Upper lobe of left lung (tissue), 6 donors: ENCODE measurements around the gene ACP6. TPM values are rescaled to one million over a fixed set of nuclear protein-coding genes. Genes with fewer than 3 reads are reported as not detected.

Source experiments
- ATAC-seq, 2 donors: fragments of 200-7000 bp; cut with Tn5 transposase; one replicate each; pipeline ENCODE4 v1.9.1; 2022; ENCODE audit warnings: mild to moderate bottlenecking in 2 of 2, moderate library complexity in 2 of 2; ENCODE audit not compliant: low FRiP score in 2 of 2
- DNase-seq, 2 donors: peaks; one replicate each; pipeline ENCODE4 v3.0.0-alpha.2; 2019 to 2020
- H3K27ac ChIP-seq, 4 donors: fragments of 200-600 bp; sonication (generic); one replicate each; pipeline ENCODE4 v1.5.1; 2016 to 2019
- H3K27me3 ChIP-seq, 4 donors: fragments of 200-600 bp; sonication (generic); one replicate each; pipeline ENCODE4 v1.5.1; 2017 to 2019
- H3K36me3 ChIP-seq, 4 donors: fragments of 200-600 bp; sonication (generic); one replicate each; pipeline ENCODE4 v1.5.1; 2016 to 2019
- H3K4me1 ChIP-seq, 4 donors: fragments of 200-600 bp; sonication (generic); one replicate each; pipeline ENCODE4 v1.5.1; 2018 to 2019
- H3K4me3 ChIP-seq, 4 donors: fragments of 200-600 bp; sonication (generic); one replicate each; pipeline ENCODE4 v1.5.1; 2017 to 2019; ENCODE audit warnings: mild to moderate bottlenecking in 2 of 4, moderate library complexity in 1 of 4
- H3K9me3 ChIP-seq, 4 donors: fragments of 200-600 bp; sonication (generic); one replicate each; pipeline ENCODE4 v1.5.1; 2018 to 2019
- EP300 ChIP-seq, 4 donors: sonication (generic); formaldehyde crosslinking; IDR thresholded peaks; one replicate each; pipeline ENCODE4 v1.5.1; 2017; ENCODE audit warnings: antibody characterized with exemption in 4 of 4, control low read depth in 2 of 4
- POLR2A ChIP-seq, 4 donors: fragments of 450-650 bp; IDR thresholded peaks; one replicate each; pipeline ENCODE4 v1.5.1; 2016 to 2017; ENCODE audit warnings: antibody characterized with exemption in 4 of 4, mild to moderate bottlenecking in 2 of 4
- POLR2AphosphoS5 ChIP-seq, 2 donors: sonication (generic); formaldehyde crosslinking; IDR thresholded peaks; one replicate each; pipeline ENCODE4 v1.5.1; 2017; ENCODE audit warnings: antibody characterized with exemption in 2 of 2
- WGBS, 2 donors: methylation state at CpG; one replicate each; pipeline ENCODE4 v1.1.5; 2017 to 2018; 5-methylcytosine and 5-hydroxymethylcytosine counted together
- total RNA-seq, 6 donors: library from RNA; depleted of rRNA in 4 of 6; stranded (reverse); fragments of >200 nt in 4 of 6; gene quantifications; one replicate each; pipeline versions ENCODE4 v1.1.0 to v1.2.1, GENCODE V29; 2016 to 2021
- TF ChIP-seq, protein P1 (sequence below), 6 experiments: fragments of 450-650 bp in 4 of 6; fragments of 200-600 bp in 2 of 6; sonication (generic) in 2 of 6; IDR thresholded peaks; one replicate each; pipeline ENCODE4 v1.5.1; 2016 to 2019; ENCODE audit warnings: antibody characterized with exemption in 6 of 6
- donor health status: DM: no; HTN: no; CAD: no; lungs with moderate emphysema.
- donor health status: DM: no; HTN: yes; CAD: no; lungs with severe emphysema.

ACP6 gene
- total RNA-seq, 6 donors from 2014 or later, result 8.1 to 60.8 (median 21.6) TPM

DNA sequence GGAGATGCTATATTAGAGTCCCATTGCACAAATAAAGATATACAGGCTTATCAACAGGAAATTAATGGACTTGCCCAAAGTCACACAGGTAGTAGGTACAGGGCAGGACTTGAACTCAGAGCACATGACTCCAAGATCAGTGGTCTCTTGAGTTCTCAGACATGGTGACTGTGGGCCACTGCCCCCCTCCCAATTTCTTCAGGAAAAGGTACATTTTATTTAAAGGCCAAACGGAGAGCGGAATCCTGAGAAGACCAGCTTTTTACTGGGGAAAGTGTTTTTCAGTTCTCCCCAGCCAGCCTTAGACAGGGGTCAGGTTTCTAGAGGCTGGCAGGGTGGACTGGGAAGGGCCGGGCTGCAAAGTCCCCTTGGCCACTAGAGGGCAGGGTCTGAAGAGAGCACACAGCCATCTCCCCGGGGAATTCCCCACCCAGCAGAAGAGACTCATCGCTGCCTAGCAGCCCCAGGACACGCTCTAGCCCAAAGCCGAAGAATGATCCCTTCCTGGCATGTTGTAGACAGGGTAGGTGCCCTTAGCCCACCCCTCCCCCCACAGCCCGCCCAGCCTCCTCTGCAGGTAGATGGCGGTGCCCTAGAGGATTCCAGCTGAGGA lies 29.7 kb downstream of the ACP6 start:
- no peak overlapping the region for H3K4me3 ChIP-seq
- H3K4me1 ChIP-seq, result peaks cover 7 to 10% (median 7%) of the 10 kb centered on the region in 4 donors
- no peaks in the 10 kb centered on the region for H3K27me3 ChIP-seq
- no peaks in the 10 kb centered on the region for H3K9me3 ChIP-seq
- H3K36me3 ChIP-seq, result peaks cover 0 to 15% (median 0%) of the 10 kb centered on the region in 4 donors
- H3K27ac ChIP-seq, result no peak overlapping the region
- TF ChIP-seq, protein P1, sequence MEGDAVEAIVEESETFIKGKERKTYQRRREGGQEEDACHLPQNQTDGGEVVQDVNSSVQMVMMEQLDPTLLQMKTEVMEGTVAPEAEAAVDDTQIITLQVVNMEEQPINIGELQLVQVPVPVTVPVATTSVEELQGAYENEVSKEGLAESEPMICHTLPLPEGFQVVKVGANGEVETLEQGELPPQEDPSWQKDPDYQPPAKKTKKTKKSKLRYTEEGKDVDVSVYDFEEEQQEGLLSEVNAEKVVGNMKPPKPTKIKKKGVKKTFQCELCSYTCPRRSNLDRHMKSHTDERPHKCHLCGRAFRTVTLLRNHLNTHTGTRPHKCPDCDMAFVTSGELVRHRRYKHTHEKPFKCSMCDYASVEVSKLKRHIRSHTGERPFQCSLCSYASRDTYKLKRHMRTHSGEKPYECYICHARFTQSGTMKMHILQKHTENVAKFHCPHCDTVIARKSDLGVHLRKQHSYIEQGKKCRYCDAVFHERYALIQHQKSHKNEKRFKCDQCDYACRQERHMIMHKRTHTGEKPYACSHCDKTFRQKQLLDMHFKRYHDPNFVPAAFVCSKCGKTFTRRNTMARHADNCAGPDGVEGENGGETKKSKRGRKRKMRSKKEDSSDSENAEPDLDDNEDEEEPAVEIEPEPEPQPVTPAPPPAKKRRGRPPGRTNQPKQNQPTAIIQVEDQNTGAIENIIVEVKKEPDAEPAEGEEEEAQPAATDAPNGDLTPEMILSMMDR (IDR thresholded peaks at IDR 0.05), result peak; percentile 73 to 88 (median 80)
- no peak for TF ChIP-seq POLR2A (IDR thresholded peaks at IDR 0.05)
- ATAC-seq (peak; percentile 90), DNase-seq (peak in 1 of 2 donors; percentile 84)
- 34 to 40% methylated on average over 7 to 9 of the region's 9 CpGs for whole genome bisulfite sequencing, 2 donors

DNA sequence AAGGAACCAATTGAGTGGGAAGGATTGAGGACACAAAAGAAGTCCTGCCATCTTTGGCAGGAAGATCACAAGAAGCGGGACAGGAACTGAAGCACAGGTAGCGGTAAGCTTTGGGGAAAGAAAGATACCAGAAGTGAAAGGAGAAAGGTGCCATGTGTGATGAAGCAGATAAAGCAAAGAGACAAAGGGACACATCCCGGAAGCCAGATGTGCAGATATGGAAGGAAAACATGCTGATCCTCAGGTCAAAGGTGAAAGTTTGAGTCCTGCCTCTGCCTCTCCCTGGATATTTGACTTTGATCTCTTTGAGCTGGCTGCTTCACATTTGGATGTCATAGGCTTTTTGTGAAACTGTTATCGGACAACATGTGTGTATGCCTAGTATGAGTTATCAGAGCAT lies 34.0 kb downstream of the ACP6 start:
- Histone ChIP-seq H3K27me3 (no peaks in the 10 kb centered on the region), H3K36me3 (peaks cover 0 to 5% (median 0%) of the 10 kb centered on the region in 4 donors), H3K9me3 (no peaks in the 10 kb centered on the region), H3K4me3 (no peak overlapping the region), H3K4me1 (peaks cover 6 to 9% (median 7%) of the 10 kb centered on the region in 4 donors), H3K27ac (no peak overlapping the region)
- WGBS, 2 donors, result 94 to 95% methylated on average over 4 of the region's 4 CpGs
- TF ChIP-seq, protein P1 (IDR thresholded peaks at IDR 0.05), result no peak
- TF ChIP-seq POLR2AphosphoS5 (IDR thresholded peaks at IDR 0.05) (no peak), EP300 (IDR thresholded peaks at IDR 0.05) (no peak), POLR2A (IDR thresholded peaks at IDR 0.05) (no peak)
- DNase-seq (no peak), ATAC-seq (no peak)

DNA sequence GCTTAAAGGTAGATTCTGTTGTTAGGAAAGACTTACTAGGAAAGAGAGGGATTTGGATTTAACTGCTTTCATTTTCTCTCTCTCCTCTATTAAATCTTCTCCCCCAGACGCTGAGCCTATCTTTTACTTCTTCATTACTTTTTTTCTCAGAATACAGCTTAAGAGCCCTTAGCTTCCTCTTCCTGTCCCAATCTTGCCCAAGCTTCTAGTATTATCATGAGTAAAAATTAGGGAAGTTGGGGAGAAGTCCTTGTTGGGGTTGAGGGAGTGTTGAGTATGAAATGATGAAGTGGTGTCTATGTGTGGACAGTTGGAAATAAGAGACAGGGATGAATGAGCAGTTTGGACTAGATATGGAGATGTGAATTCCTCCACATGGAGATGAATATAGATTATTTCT lies 35.0 kb downstream of the ACP6 start:
- DNase-seq (no peak), ATAC-seq (peak; percentile 47 to 85)
- Histone ChIP-seq H3K9me3 (no peaks in the 10 kb centered on the region), H3K4me1 (no peaks in the 10 kb centered on the region), H3K27ac (peak overlapping the region in 1 of 4 donors; percentile 67), H3K36me3 (peaks cover 0 to 5% (median 0%) of the 10 kb centered on the region in 4 donors), H3K4me3 (no peak overlapping the region), H3K27me3 (no peaks in the 10 kb centered on the region)
- no peak for TF ChIP-seq POLR2AphosphoS5 (IDR thresholded peaks at IDR 0.05)
- TF ChIP-seq, protein P1 (IDR thresholded peaks at IDR 0.05), result no peak
- TF ChIP-seq POLR2A (IDR thresholded peaks at IDR 0.05), result no peak
- TF ChIP-seq EP300 (IDR thresholded peaks at IDR 0.05), result no peak
- WGBS, 2 donors, result 66% methylated on average over 1 of the region's 1 CpG

DNA sequence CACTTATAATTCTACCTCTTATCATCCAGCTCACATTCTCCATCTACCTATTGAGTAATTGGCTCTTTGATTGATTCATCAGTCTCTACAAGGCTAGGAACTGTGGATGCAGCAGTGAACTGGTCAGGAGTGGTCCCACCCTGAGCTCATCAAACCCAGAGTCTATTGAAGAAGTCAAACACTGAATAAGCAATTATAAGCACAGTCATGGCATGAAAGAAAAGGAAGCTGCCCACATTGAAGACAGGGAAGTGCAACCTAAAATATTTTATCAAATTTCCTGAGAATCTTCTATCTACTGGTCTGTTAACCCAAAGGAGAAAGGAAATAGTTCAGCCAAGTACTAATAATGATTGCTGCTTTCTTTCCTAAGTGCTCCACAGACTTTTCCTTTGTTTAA lies 35.7 kb downstream of the ACP6 start:
- H3K36me3 ChIP-seq, result peaks cover 0 to 5% (median 0%) of the 10 kb centered on the region in 4 donors
- H3K4me3 ChIP-seq, result no peak overlapping the region
- no peaks in the 10 kb centered on the region for H3K4me1 ChIP-seq
- no peaks in the 10 kb centered on the region for H3K27me3 ChIP-seq
- H3K27ac ChIP-seq, result peak overlapping the region in 1 of 4 donors; percentile 67
- DNase-seq (no peak), ATAC-seq (peak in 1 of 2 donors; percentile 46)
- TF ChIP-seq, protein P1 (IDR thresholded peaks at IDR 0.05), result no peak
- no peaks in the 10 kb centered on the region for H3K9me3 ChIP-seq

DNA sequence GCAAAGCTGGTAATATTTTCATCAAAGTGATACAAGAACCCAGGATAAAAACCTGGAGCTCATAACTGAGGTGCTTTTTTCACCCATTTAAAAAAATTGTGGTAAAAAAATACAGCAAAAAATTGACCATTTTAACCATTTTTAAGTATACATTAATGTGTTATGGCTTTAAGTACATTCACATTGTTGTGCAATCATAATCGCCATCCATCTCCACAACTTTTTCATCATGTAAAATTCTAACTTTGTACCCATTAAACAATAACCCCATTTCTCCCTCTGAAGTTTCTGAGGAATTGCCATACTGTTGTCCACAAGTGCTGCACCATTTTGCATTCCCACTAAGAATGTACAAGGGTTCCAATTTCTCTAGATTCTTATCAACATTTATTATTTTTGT lies 36.6 kb downstream of the ACP6 start:
- WGBS, 2 donors, result 85 to 91% methylated on average over 1 of the region's 1 CpG
- TF ChIP-seq POLR2A (IDR thresholded peaks at IDR 0.05) (no peak), EP300 (IDR thresholded peaks at IDR 0.05) (no peak), POLR2AphosphoS5 (IDR thresholded peaks at IDR 0.05) (no peak)
- TF ChIP-seq, protein P1 (IDR thresholded peaks at IDR 0.05), result no peak

More for the DNA sequence above, 36.6 kb downstream of the ACP6 start:
- ATAC-seq (no peak), DNase-seq (no peak)
- Histone ChIP-seq H3K9me3 (no peaks in the 10 kb centered on the region), H3K36me3 (peaks cover 0 to 5% (median 0%) of the 10 kb centered on the region in 4 donors), H3K4me3 (no peak overlapping the region), H3K4me1 (no peaks in the 10 kb centered on the region), H3K27me3 (no peaks in the 10 kb centered on the region), H3K27ac (no peak overlapping the region)
